H1 (cell line): ENCODE data around the gene PRDM10. TPM values are rescaled to one million over a fixed set of nuclear protein-coding genes. Genes with fewer than 3 reads are reported as not detected.
"Not testable (repeated sequence)": the region's sequence is repeated elsewhere in the genome, so short reads cannot be mapped to it uniquely, and the experiment has no call there.

Experiments used
- CTCF ChIA-PET: fragments of 300-600 bp; sonication (Branson Sonifier 250); formaldehyde crosslinking; loops from one replicate; lab custom pipeline; 2021; ENCODE audit not compliant: partially characterized antibody; lab: Charles Lee
- POLR2A ChIA-PET: fragments of 300-600 bp; sonication (Branson Sonifier 250); formaldehyde crosslinking; loops from one replicate; lab custom pipeline; 2021; ENCODE audit warnings: inconsistent platforms; ENCODE audit not compliant: partially characterized antibody; lab: Charles Lee
- DNase-seq, 2 experiments: peaks; one replicate each; pipeline versions ENCODE4 v3.0.0 to v3.0.0-alpha.2; 2010 to 2022; ENCODE audit warnings: low spot score in 2 of 2, low read depth in 1 of 2, mixed read lengths in 1 of 2
- FAIRE-seq: peaks from 2 replicates; lab custom pipeline; 2011; peaks lifted over from hg19 to GRCh38; lab: Jason Lieb, UNC
- H2AFZ ChIP-seq: 2 replicates; pipeline ENCODE4 v1.8.1; 2012; ENCODE audit warnings: low read length, inconsistent platforms
- H2AK5ac ChIP-seq: 2 replicates; pipeline ENCODE4 v1.6.1; 2013; ENCODE audit warnings: low read depth, low read length
- H2BK120ac ChIP-seq: replicated peaks from 2 replicates; pipeline ENCODE3; 2013; ENCODE audit warnings: low read depth, low read length, inconsistent platforms
- H2BK12ac ChIP-seq: 2 replicates; pipeline ENCODE4 v1.6.1; 2013; ENCODE audit warnings: low read depth, low read length
- H2BK15ac ChIP-seq: 2 replicates; pipeline ENCODE4 v1.6.1; 2013; ENCODE audit warnings: low read length
- H2BK20ac ChIP-seq: 2 replicates; pipeline ENCODE4 v1.6.1; 2013; ENCODE audit warnings: low read length
- H2BK5ac ChIP-seq: 2 replicates; pipeline ENCODE4 v1.6.1; 2013; ENCODE audit warnings: low read depth, low read length
- H3K14ac ChIP-seq: 2 replicates; pipeline ENCODE4 v1.6.1; 2013; ENCODE audit warnings: inconsistent platforms; ENCODE audit not compliant: insufficient read length
- H3K18ac ChIP-seq: 2 replicates; pipeline ENCODE4 v1.6.1; 2013; ENCODE audit warnings: low read length; ENCODE audit errors: extremely low read depth
- H3K23ac ChIP-seq: 2 replicates; pipeline ENCODE4 v1.6.1; 2013; ENCODE audit warnings: inconsistent platforms; ENCODE audit not compliant: insufficient read length
- H3K23me2 ChIP-seq: 2 replicates; pipeline ENCODE4 v1.6.1; 2013; ENCODE audit warnings: low read depth, low read length
- H3K27ac ChIP-seq: 2 replicates; pipeline ENCODE4 v1.6.1; 2011; ENCODE audit warnings: low read depth, low read length, inconsistent platforms
- H3K27me3 ChIP-seq, 4 experiments: replicated peaks in 1 of 4; 1 replicate in 1 of 4; 2 replicates in 3 of 4; pipeline versions ENCODE4 v1.6.1 to v1.8.1; 2011 to 2013; ENCODE audit warnings: low read length in 3 of 4, mild to moderate bottlenecking in 3 of 4, inconsistent platforms in 2 of 4, mixed read lengths in 2 of 4, moderate library complexity in 1 of 4; ENCODE audit not compliant: control insufficient read depth in 3 of 4, insufficient read depth in 3 of 4; ENCODE audit errors: extremely low read depth in 1 of 4
- H3K36me3 ChIP-seq, 4 experiments: 2 replicates each; pipeline versions ENCODE4 v1.6.1 to v1.8.1; 2011 to 2013; ENCODE audit warnings: mild to moderate bottlenecking in 4 of 4, low read length in 3 of 4, moderate library complexity in 2 of 4, control low read depth in 1 of 4, inconsistent platforms in 1 of 4; ENCODE audit not compliant: insufficient read depth in 4 of 4, control insufficient read depth in 2 of 4
- H3K4ac ChIP-seq: replicated peaks from 2 replicates; pipeline ENCODE3; 2013; ENCODE audit warnings: low read length, low read depth, mixed read lengths, inconsistent platforms; ENCODE audit not compliant: insufficient read length
- H3K4me1 ChIP-seq, 4 experiments: replicated peaks in 1 of 4; 1 replicate in 1 of 4; 2 replicates in 3 of 4; pipeline versions ENCODE4 v1.6.1 to v1.8.1; 2011 to 2013; ENCODE audit warnings: low read length in 3 of 4, inconsistent platforms in 2 of 4, mixed read lengths in 1 of 4; ENCODE audit not compliant: insufficient read depth in 4 of 4, control insufficient read depth in 3 of 4
- H3K4me2 ChIP-seq, 2 experiments: 2 replicates each; pipeline versions ENCODE4 v1.6.1 to v1.8.1; 2011 to 2013; ENCODE audit warnings: low read depth in 2 of 2, low read length in 2 of 2, control low read depth in 1 of 2, inconsistent platforms in 1 of 2, mild to moderate bottlenecking in 1 of 2; ENCODE audit not compliant: insufficient read depth in 1 of 2
- H3K4me3 ChIP-seq, 4 experiments: fragments of 200-600, 300-600 bp in 1 of 4; sonication (generic), shearing (Covaris generic), sonication (Bioruptor Twin) in 1 of 4; 2 replicates each; pipeline versions ENCODE4 v1.5.1 to v1.8.1; 2011 to 2016; ENCODE audit warnings: low read length in 4 of 4, low read depth in 3 of 4, control low read depth in 2 of 4, inconsistent platforms in 2 of 4, mild to moderate bottlenecking in 2 of 4, mixed read lengths in 1 of 4, moderate library complexity in 1 of 4; ENCODE audit not compliant: insufficient read depth in 2 of 4; ENCODE audit errors: extremely low read depth in 1 of 4
- H3K56ac ChIP-seq: replicated peaks from 2 replicates; pipeline ENCODE3; 2013; ENCODE audit warnings: low read depth, mild to moderate bottlenecking, mixed read lengths, low read length, inconsistent platforms; ENCODE audit not compliant: insufficient read length
- H3K79me1 ChIP-seq: 2 replicates; pipeline ENCODE4 v1.6.1; 2013; ENCODE audit warnings: low read depth, low read length, control low read depth
- H3K79me2 ChIP-seq, 2 experiments: 2 replicates each; pipeline versions ENCODE4 v1.6.1 to v1.8.1; 2012 to 2013; ENCODE audit warnings: low read length in 2 of 2, mild to moderate bottlenecking in 2 of 2, inconsistent platforms in 1 of 2; ENCODE audit not compliant: insufficient read depth in 2 of 2, control insufficient read depth in 1 of 2
- H3K9ac ChIP-seq, 4 experiments: replicated peaks in 1 of 4; 1 replicate in 1 of 4; 2 replicates in 3 of 4; pipeline versions ENCODE4 v1.6.1 to v1.8.1; 2011 to 2013; ENCODE audit warnings: low read depth in 3 of 4, low read length in 3 of 4, control low read depth in 2 of 4, mild to moderate bottlenecking in 2 of 4, moderate library complexity in 2 of 4, inconsistent platforms in 1 of 4; ENCODE audit errors: extremely low read depth in 1 of 4
- H3K9me3 ChIP-seq, 2 experiments: 2 replicates each; pipeline versions ENCODE4 v1.6.1 to v1.8.1; 2012 to 2013; ENCODE audit warnings: mild to moderate bottlenecking in 2 of 2, moderate library complexity in 2 of 2, control low read depth in 1 of 2, inconsistent platforms in 1 of 2, low read depth in 1 of 2, low read length in 1 of 2, mixed read lengths in 1 of 2; ENCODE audit not compliant: insufficient read depth in 2 of 2
- H4K20me1 ChIP-seq, 2 experiments: replicated peaks in 1 of 2; 2 replicates each; pipeline versions ENCODE3 to v1.8.1; 2011 to 2013; ENCODE audit warnings: inconsistent platforms in 2 of 2, low read length in 2 of 2, mild to moderate bottlenecking in 1 of 2; ENCODE audit not compliant: insufficient read depth in 2 of 2, control insufficient read depth in 1 of 2
- H4K5ac ChIP-seq: 2 replicates; pipeline ENCODE4 v1.6.1; 2013; ENCODE audit warnings: low read length, low read depth, mixed read lengths, inconsistent platforms; ENCODE audit not compliant: insufficient read length
- H4K8ac ChIP-seq: 2 replicates; pipeline ENCODE4 v1.8.0; 2013; ENCODE audit warnings: mild to moderate bottlenecking, moderate library complexity, low read length, inconsistent platforms; ENCODE audit not compliant: insufficient read depth; ENCODE audit errors: extremely low read depth
- H4K91ac ChIP-seq: replicated peaks from 2 replicates; pipeline ENCODE3; 2013; ENCODE audit warnings: low read length, mixed read lengths, inconsistent platforms; ENCODE audit not compliant: insufficient read length
- WGBS, 2 experiments: shearing (Covaris generic) in 1 of 2; methylation state at CpG; one replicate each; pipeline versions ENCODE4 v1.1.6 to v1.1.7; 2013 to 2015; ENCODE audit warnings: low lambda C conversion rate in 2 of 2, mixed read lengths in 2 of 2, inconsistent platforms in 1 of 2, low coverage in 1 of 2, missing lambda C conversion rate in 1 of 2; ENCODE audit not compliant: insufficient replicate concordance in 2 of 2, insufficient coverage in 1 of 2, insufficient read length in 1 of 2; ENCODE audit errors: extremely low coverage in 1 of 2, missing lambda C conversion rate in 1 of 2; 5-methylcytosine and 5-hydroxymethylcytosine counted together
- polyA plus RNA-seq, 7 experiments: library from polyadenylated mRNA; depleted of rRNA in 3 of 7; stranded (reverse) in 5 of 7; unstranded in 2 of 7; fragments of >200 nt in 5 of 7; fragments of 200-250 nt in 2 of 7; gene quantifications; 1 replicate in 5 of 7; 2 replicates in 1 of 7; 4 replicates in 1 of 7; pipeline versions ENCODE4 v1.2.1 to v1.2.3, GENCODE V29; 2011 to 2013; ENCODE audit warnings: missing spikeins in 2 of 7, mixed read lengths in 2 of 7
- total RNA-seq: library from RNA; stranded (reverse); fragmentation: NEBNext Ultra II Directional; extraction: Animal tissue kit (Norgen Biotek cat#: 25700); gene quantifications from 2 replicates; pipeline ENCODE4 v1.2.1, GENCODE V29; 2021

The PRDM10 gene
- total and polyA plus RNA-seq, 2 of the 8 experiments (the other 6 are each of a cell fraction or from before 2014, with no cell fraction given), result 15.5 to 19.2 TPM

- H2BK15ac ChIP-seq, H3K4me2 ChIP-seq, H3K4me3 ChIP-seq, H3K27ac ChIP-seq, FAIRE-seq, H2BK120ac ChIP-seq, H3K27me3 ChIP-seq, H2AK5ac ChIP-seq, H3K79me2 ChIP-seq, H3K9ac ChIP-seq, H3K18ac ChIP-seq, H3K9me3 ChIP-seq, H4K5ac ChIP-seq, H4K8ac ChIP-seq, H2BK12ac ChIP-seq, H3K23me2 ChIP-seq, H3K14ac ChIP-seq, POLR2A ChIA-PET, DNase-seq, H3K79me1 ChIP-seq, H4K91ac ChIP-seq, H2AFZ ChIP-seq, H3K4ac ChIP-seq, H4K20me1 ChIP-seq, H2BK20ac ChIP-seq, H3K56ac ChIP-seq, H2BK5ac ChIP-seq, H3K4me1 ChIP-seq, H3K23ac ChIP-seq: not testable (repeated sequence)
- peaks cover 32 to 81% (median 70%) of the 10 kb centered on the region in 4 experiments for H3K36me3 ChIP-seq
- CTCF ChIA-PET, result interaction anchor here (1.5 kb wide), 1 partner anchor 102 kb away, joined by 6 read pairs; no protein-coding TSS in a partner anchor
- WGBS, 2 experiments, result 94% methylated on average over 16 of the region's 16 CpGs; no CpG with 5 or more reads in 1 of the 2 experiments
Measured at GRCh38 chr11:129868626-129869025, 134.0 kb downstream of the PRDM10 start.
